Neutrophil (primary cell): ENCODE data around the gene MYH13.

Experiments used
- H3K27ac ChIP-seq: fragments of 200-600 bp; sonication (generic); 2 replicates; pipeline ENCODE4 v1.5.1; 2016; ENCODE audit warnings: mild to moderate bottlenecking, moderate library complexity
- H3K27me3 ChIP-seq: fragments of 200-600 bp; sonication (generic); 2 replicates; pipeline ENCODE4 v1.6.0; 2016; ENCODE audit warnings: mild to moderate bottlenecking
- H3K36me3 ChIP-seq: fragments of 200-600 bp; sonication (generic); 2 replicates; pipeline ENCODE4 v1.5.1; 2017
- H3K4me1 ChIP-seq, 2 experiments: fragments of 200-600 bp in 1 of 2; sonication (generic) in 1 of 2; 1 replicate in 1 of 2; 2 replicates in 1 of 2; pipeline versions ENCODE4 v1.5.1 to v1.6.1; 2013 to 2016; ENCODE audit warnings: low read depth in 1 of 2, low read length in 1 of 2, mild to moderate bottlenecking in 1 of 2, moderate library complexity in 1 of 2; ENCODE audit not compliant: control insufficient read depth in 1 of 2, insufficient read depth in 1 of 2
- H3K4me3 ChIP-seq, 2 experiments: fragments of 200-600 bp in 1 of 2; sonication (generic) in 1 of 2; 1 replicate in 1 of 2; 2 replicates in 1 of 2; pipeline ENCODE4 v1.5.1; 2013 to 2016; ENCODE audit warnings: low read depth in 1 of 2, low read length in 1 of 2, mild to moderate bottlenecking in 1 of 2, moderate library complexity in 1 of 2
- H3K9me3 ChIP-seq: fragments of 200-600 bp; sonication (generic); 2 replicates; pipeline ENCODE4 v1.5.1; 2016
- CTCF ChIP-seq: fragments of 200-600 bp; sonication (generic); IDR thresholded peaks from 2 replicates; pipeline ENCODE4 v1.5.1; 2016; ENCODE audit warnings: antibody characterized with exemption

Gene MYH13

GRCh38 chr17:10372906-10373305, at the start of gene MYH13:
MYH13 (minus strand) TSS chr17:10373006; CDS start chr17:10364530, 8,476 bp downstream.
- Histone ChIP-seq H3K27me3 (peaks cover 48% of the 10 kb centered on the region), H3K27ac (no peak within 1 kb of the TSS), H3K4me1 (no peaks in the 10 kb centered on the region), H3K9me3 (no peaks in the 10 kb centered on the region), H3K4me3 (no peak within 1 kb of the TSS), H3K36me3 (no peaks in the 10 kb centered on the region)
- no peak for TF ChIP-seq CTCF

- Histone ChIP-seq H3K4me3 (no peak within 1 kb of the TSS), H3K27ac (no peak within 1 kb of the TSS), H3K36me3 (no peaks in the 10 kb centered on the region), H3K4me1 (no peaks in the 10 kb centered on the region), H3K27me3 (peaks cover 31% of the 10 kb centered on the region), H3K9me3 (no peaks in the 10 kb centered on the region)
- no peak for TF ChIP-seq CTCF
Observed at GRCh38 chr17:10421900-10422542, 49.2 kb upstream of the MYH13 start, which contains the start of gene MYH8. MYH8 (minus strand) TSS chr17:10421950; CDS start chr17:10420227, 1,723 bp downstream.

GRCh38 chr17:10421211-10421610, 48.4 kb upstream of the MYH13 start:
- Histone ChIP-seq H3K4me3 (no peak overlapping the region), H3K4me1 (no peaks in the 10 kb centered on the region), H3K9me3 (no peaks in the 10 kb centered on the region), H3K36me3 (no peaks in the 10 kb centered on the region), H3K27me3 (peaks cover 36% of the 10 kb centered on the region), H3K27ac (no peak overlapping the region)
- no peak for TF ChIP-seq CTCF

GRCh38 chr17:10420811-10421210, 48.0 kb upstream of the MYH13 start:
- no peaks in the 10 kb centered on the region for H3K36me3 ChIP-seq
- TF ChIP-seq CTCF, result no peak
- H3K4me3 ChIP-seq, result no peak overlapping the region
- H3K27ac ChIP-seq, result no peak overlapping the region
- no peaks in the 10 kb centered on the region for H3K4me1 ChIP-seq
- H3K27me3 ChIP-seq, result peaks cover 40% of the 10 kb centered on the region
- no peaks in the 10 kb centered on the region for H3K9me3 ChIP-seq

- Histone ChIP-seq H3K4me1 (no peaks in the 10 kb centered on the region), H3K4me3 (no peak overlapping the region), H3K9me3 (no peaks in the 10 kb centered on the region), H3K36me3 (no peaks in the 10 kb centered on the region), H3K27me3 (peaks cover 53% of the 10 kb centered on the region), H3K27ac (no peak overlapping the region)
- TF ChIP-seq CTCF, result no peak
Observed at GRCh38 chr17:10417431-10417830, 44.6 kb upstream of the MYH13 start.
